Stimulated activated CD4-positive, alpha-beta T cell treated with anti-CD3 and anti-CD28 coated beads, Interleukin-2, amount 100 ng/mL, for 24 hours (primary cell): ENCODE measurements around the gene GRM8.

Experiments
- DNase-seq, 2 donors: peaks; one replicate each; pipeline ENCODE4 v3.0.0-alpha.2; 2020

The GRM8 gene

DNA sequence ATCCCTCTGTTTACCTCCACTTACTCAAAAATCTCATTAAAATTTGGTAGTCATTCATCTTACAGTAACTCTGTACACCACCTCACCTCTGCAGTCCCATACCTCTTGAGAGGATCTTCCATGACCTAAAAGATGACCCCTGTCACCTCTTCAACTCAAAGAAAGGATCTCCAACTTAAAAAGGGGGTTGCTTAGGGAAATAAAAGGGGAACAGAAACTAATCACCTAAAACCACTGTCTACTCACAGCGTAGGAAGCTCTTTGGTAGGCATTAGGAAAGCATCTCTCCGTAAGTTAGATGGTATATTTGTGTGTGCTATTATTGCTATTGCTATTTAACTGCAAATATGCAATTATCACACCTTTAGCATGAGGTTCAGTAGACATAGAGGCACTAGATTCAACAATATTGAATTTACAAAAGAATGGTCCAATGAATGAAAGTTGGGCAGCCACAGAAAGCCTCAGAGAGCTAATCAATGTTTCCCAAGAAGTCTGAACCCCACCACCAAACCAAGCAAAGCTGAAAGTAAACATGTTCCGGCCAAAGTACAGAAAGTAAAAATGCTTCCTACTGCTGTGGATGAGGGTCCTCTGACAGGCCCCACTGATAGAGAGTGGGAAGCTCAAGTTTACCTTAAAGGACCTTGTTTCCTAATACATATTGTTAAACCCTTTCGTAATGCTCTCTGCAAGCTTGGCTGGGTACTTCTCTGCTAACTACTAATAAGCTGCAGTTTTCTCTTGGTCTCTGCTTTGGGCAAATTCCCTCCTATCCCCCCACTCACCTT, 105.8 kb downstream of the GRM8 start:
- DNase-seq: no peak

DNA sequence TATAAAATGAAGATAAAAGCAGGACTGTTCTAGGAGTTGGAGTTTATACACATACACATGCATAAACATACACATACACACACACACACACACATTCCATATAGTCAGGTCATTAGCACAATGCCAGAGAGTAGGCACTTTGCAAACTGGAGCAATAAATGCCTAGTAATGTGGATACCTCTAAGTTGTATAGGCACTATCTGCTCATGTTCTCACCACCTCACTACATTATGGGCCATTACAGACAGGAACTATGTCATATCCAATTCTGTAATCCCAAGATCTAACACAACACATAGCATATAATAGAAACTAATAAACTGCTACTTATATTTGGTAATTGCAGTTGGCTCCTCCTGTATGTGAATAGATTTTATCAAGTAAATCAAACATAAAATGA, 115.6 kb downstream of the GRM8 start:
- no peak for DNase-seq

DNA sequence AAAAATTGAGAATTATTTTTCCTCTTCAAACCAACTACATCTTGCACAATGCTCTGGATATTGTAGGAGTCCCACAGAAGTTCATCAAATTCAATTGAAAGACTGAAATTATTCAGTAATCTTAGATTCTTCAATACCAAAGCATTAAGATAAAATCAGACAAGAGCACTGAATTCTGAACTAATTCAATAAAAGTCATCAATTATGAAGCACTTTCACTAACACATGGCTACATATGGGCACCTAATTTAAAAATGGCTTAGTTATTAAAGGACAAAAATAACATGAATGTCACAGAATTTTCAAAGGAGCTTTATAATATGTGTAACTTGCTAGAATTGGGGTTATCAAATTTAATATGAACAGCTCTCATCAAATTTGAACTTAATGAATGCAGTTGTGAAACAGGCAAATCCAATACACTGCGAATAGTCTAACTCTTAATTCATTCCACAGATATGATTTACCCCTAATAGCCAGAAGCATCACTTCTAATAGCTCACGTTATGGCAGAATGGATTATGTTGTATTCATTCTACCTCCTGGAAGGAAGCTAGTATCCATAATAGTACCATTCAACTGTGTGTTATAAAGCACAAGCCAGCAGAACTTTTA, 116.8 kb downstream of the GRM8 start:
- DNase-seq: no peak

DNA sequence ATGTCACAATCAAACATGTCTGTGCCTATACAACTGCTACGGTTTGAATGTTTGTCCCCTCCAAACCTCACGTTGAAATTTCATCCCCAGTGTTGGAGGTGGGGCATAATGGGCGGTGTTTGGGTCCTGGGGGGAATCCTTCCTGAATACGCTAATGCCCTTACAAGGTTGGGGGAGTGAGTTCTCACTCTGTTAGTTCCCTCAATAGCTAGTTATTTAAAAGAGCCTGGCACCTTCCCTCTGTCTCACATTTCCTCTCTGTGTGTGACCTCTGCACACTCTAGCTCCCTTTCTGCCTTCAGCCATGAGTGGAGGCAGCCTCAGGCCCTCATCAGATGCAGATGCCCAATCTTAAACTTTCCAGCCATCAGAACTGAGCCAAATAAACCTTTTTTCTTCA, 129.5 kb downstream of the GRM8 start:
- DNase-seq: no peak

DNA sequence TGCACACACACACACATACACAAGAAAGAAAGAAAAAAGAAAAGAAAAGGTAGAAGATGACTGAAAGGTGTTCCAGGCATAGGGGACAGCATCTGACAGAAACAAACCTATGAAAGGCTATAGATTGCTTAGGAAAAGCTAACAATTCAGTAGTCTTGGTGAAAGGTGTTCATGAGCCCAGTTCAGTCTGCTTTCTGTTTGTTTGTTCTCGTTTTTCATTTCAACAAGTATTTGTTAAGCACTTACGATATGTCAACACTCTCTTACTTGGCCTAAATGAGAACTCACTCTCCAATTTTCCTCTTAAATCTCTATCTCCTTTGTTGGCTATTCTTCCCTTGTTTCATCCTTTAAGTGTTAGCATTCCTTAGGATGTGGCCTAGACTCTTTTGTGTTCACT, 133.2 kb downstream of the GRM8 start:
- DNase-seq: no peak

DNA sequence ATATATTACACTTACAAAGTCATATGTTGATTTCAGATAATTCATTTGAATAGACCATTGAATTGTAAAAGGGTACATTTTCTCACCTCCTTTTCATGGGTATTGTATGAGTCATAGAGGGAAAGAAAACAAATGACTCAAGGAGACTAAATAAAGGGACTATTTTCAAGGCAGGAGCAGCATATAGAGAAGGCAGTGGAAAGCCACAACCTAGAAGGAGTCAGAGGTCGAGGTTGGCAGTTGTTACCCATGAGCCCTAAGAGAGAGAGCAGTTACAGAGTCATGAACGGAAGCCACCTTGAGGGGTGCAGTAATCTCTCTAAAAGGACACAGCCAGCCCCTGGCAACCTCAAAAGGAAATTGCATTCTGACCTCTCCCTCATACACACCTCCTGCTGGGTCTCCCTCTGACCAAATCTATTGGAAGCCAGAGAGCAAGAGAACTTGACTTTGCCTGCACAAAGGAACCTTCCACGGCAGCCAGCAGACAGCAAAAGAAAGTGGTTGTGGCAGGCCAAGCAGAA, 137.9 kb downstream of the GRM8 start:
- no peak for DNase-seq

DNA sequence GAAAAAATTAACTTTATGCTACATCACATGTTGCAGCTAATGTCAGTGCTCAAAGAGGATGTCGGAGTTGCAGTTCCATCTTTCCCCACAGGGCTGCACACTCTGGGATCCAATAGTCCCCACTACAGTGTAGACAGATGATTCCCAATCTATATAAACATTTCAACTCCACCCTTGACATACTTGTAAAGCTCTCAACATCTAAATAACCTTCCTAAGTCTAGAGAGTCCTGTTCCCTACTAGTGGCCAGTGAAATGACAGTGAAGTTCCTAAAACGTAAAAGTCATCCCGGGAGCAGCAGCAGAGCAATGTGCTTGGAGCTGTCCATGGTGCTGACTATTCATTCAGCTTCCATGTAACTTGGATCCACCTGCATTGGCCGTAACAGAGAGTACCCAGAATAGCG, 145.1 kb downstream of the GRM8 start:
- DNase-seq: peak; percentile 14 to 33

DNA sequence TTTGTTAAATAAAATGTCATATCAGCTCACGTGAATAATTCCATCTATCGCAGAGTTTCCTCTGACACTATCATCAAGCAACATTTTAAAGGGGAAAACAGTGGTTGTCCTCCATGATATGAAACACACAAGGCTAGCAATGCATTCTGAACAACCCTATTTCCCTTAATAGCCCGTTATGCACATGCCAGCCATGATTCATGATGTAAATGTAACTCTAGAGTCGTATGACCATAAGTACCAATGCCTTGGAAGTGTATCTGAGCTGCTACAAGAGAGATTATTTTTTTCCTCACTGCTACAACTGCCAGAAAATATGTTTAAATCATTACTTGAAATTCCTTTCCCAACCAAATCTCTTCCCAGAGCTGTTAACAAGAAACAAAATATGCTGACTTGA, 159.4 kb downstream of the GRM8 start:
- no peak for DNase-seq

DNA sequence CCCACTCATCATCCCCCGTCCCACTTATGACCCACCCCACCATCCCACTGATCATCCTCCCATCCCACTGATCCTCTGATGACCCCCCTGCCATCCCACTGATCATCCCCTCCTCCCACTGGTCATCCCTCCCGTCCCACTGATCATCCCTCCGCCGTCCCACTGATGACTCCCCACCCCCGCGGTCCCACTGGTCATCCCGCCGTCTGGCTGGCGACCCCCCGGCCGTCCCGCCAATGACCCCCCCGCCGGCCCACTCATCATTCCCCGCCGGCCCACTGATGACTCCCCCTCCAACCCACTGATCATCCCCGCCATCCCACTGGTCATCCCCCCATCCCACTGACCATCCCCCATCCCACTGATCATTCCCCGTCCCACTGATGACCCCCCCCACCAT, 161.1 kb downstream of the GRM8 start:
- no peak for DNase-seq

DNA sequence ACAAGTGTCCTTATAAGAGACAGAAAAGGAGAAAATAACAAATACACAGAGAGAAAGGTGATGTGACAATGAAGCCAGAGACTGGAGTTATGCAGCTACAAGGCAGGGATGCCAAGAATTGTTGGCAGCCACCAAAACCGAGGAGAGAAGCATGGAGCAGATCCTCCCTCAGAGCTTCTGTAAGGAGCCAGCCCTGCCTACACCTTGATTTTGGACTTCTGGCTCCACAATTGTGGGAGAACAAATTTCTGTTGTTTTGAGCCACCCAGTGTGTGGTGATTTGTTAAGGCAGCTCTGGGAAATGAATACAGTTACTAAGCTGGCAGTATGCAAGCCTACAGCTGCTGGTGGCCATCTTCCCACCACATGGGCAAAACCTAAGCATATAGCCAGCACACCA, 163.6 kb downstream of the GRM8 start:
- DNase-seq: no peak

DNA sequence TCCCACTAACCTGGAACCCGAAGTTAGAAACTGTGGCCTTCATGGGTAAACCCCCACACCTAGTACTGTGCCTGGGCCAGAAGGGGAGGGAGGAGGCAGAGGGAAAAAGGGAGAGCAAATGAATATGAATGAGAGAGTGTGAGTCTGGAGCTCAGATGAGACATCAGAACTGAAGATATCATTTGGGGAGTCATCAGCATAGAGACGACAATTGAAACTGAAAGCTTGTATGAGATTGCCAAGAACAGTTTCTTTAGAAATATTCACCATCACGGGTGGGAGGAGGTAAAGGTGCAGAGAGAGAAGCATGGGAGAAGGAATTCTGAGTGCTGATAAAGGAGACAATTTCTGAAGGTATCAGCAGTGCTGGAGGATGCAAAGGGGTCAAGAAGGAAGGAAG, 171.2 kb downstream of the GRM8 start:
- DNase-seq: no peak

DNA sequence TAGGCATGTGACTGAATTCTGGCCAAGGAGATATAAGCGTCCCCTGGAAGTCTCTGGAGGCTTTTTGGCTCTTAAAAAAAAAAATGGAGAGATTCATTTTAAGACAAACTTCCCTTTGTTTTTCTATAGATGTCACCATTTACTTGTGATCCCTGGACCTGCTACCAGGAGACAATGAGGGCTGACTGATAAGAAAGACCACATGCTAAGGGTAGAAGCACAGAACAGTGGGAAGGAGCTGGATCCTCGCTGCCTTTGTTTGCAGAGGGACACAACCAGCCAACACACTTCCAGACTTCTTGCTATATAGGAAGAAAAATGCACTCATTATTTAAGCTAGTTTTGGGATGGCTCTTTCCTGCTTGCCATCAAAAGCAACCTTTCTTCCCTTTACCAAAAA, 172.2 kb downstream of the GRM8 start:
- DNase-seq: no peak

DNA sequence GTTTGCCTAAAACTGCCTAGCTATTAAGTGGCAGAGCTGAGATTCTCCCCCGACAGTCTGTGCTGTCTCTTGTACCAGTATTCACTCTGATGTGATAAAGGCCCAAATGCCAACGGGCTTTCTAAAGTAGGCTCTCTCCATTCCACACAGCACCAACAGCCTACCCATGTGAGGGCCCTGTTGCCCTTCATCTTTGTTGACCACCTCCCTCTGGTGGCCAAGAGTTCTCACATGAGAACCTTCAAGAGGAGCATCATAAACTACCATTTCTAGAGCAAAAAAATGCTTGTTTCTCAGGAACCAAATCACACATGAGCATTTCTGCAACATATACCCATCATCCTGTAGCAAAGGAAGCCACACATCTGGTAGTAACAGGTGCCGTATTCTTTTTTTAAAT, 185.8 kb downstream of the GRM8 start:
- DNase-seq: no peak

DNA sequence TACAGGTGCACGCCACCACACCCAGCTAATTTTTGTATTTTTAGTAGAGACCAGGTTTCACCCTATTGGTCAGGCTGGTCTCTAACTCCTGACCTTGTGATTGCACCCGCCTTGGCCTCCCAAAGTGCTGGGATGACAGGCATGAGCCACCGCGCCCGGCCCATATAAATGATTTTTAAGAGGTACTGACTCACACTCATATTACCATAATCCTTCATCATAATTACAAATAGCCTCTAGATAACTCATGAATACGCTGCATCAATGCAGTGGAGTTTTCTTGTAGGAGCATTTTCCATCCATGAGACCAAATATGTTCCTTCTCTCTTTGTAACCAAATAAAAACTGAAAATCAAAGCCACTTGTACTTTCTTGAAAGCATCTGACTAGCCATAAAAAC, 193.3 kb downstream of the GRM8 start:
- DNase-seq: no peak

DNA sequence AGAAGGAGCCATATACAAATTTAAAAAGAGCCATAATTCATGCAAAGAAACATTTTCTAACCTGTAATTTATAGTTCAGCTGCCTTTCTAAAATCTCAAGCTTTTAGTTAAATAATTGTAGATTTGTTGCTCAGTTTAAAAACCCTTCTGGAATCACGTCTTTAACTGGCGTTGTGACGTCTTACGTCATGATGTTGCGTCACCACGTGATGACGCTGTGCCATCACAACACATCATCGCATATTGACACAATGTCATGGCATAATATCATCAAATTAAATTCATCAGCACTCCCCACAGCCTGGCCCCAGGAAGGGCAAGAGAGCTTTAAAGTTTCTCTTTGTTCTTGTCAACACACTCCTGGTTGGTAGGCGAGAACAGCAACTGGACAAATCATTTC, 194.8 kb downstream of the GRM8 start:
- no peak for DNase-seq

DNA sequence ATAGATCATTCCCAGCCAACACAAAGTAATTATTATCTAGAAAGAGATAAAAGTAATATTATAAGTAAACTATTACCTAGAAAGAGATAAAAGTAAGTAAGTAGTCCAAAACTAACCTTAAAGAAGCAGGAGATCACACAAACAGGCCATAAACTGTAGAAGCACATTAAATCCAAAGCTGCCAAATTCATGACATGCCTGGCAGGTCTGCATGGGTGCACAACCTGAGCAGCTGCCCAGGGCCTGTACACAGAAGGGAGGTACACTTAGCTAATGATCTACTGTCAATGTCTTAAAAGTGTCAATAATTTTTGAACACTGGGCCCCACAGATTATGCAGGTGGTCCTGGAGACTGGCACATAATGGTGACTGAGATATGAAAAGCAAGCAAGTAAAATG, 196.5 kb downstream of the GRM8 start:
- DNase-seq: no peak

DNA sequence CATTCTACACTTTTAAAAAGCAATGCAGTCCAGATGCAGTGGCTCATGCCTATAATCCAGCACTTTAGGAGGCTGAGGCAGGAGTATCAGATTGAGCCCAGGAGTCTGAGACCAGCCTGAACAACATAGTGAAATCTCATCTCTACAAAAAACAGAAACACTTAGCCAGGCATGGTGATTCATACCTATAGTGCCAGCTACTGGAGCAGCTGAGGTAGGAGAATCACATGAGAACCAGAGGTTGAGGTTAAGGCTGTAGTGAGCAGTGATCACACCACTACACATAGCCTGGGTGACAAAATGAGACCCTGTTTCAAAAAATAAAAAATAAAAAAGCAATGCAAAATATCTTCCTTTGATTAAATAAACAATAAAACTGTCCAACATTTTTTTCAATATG, 205.2 kb downstream of the GRM8 start:
- no peak for DNase-seq

DNA sequence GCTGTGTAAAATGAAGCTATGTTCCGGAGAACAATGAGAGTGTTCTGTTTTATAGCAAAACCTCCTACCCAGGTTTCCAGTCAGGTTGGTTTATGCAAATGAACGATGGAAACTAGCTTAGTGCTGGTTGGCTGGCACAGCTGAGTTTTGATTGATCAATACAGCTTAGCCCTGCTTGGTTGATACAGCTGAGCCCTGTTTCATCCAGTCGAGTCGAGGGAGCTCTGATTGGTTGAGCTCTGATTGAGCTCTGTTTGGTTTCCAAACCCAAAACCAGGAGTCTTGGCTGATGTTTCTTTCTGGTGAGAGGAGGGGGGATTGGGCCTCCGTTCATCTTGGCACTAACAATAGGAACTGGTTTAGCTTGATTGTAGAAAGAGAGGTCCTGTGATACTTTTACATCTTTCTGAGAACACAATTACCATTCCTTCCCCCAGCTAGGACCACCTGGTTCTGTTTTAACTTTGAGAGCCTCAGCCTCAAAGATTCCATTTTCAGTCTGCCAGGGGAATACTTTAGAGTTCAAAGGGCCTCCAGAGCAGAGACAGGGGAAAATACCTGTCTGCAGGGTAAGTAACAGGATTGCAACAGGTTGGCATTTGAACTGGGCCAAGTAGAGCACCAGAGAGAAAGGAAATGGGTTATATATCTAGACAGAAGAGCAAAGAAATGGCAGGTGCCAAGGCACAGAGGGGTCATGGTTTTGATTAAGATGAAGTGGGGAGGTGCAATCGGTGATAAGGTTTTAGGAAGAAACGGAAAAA, 210.9 kb downstream of the GRM8 start:
- DNase-seq: no peak

DNA sequence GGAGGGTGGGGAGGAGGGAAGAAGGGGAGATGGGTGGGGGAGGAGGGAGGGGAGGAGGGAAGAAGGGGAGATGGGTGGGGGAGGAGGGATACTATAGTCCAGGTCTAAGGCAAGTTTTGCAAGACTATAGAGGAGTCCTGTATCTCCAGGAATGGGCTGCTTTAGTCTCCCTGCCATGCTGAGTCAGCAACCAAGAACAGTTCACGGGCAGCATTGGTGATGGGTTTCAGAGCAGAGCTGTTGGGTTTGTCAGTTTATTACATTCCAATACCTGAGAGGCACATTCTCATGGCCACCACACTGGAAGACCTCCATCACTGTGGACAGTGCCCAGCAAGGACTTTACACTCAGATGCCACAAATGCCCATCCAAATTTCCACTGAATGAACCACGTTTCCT, 212.7 kb downstream of the GRM8 start:
- no peak for DNase-seq

DNA sequence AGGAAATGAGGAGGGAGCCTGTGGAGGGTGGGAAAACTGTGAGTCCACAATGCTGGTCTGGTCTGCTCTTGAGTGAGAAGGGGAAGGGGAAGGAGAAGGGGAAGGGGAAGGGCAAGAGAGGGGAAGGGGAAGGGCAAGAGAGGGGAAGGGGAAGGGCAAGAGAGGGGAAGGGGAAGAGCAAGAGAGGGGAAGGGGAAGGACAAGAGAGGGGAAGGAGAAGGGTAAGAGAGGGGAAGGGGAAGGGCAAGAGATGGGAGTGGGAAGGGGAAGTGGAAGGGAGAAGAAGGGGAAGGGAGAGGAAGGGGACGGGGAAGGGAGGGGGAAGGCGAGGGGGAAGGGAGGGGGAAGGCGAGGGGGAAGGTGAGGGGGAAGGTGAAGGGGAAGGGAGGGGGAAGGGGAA, 213.2 kb downstream of the GRM8 start:
- DNase-seq: no peak

DNA sequence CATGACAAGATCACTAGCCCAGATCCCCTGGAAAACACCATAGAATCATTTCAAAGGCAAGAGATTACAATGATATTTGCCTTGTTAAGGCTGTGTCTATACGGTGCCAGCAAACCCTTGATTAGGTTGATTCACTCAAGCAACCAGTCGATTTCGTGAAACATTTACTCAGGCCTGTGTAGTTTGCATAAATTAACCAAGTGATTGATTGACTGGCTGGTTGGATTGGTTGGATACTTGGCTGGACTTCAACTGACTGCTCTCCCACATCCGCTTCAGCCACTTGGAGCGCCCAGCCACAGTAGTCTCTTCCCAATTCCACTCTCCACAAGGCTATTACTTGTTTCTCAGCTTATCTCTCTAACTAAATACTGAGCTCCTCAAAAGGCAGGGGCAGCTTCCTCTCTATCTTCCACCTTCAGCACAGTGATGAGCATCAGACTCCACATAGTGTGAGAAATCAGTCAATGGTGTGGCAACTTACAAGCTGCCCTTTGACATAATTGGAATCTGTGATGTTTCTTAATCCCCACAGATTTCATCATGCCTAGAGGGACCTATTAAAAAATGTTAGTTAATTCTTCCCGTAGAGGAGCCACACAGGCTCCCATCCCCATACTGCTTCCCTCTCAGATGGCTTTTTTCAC, 217.4 kb downstream of the GRM8 start:
- no peak for DNase-seq

DNA sequence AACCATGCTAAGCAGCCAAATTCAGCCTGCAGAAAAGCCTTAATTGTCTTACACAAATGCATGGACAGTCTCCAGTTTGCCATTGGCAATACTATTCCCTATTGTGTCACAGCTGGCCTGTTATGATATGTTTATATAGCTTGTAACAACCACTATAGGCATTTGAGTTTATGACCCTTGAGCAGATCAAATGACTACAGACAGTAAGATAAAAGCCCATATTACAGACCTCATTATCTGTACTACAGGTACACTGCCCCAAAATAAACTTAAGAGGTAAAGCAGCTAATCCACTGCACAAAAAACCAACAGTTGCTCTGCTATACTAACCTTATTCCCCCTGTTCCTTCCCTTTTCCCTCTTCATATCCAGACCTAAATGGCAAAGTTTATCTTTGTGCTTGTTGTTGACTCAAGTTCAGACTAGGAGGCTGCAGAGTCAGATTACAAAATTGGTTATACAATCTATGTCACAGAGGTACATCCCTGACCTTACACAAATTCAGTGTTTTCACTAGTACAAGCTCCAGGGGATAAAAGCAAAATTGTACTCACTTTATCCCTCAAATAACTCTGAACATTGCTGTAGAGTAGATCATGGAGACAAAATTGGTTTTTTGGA, 218.4 kb downstream of the GRM8 start:
- no peak for DNase-seq

DNA sequence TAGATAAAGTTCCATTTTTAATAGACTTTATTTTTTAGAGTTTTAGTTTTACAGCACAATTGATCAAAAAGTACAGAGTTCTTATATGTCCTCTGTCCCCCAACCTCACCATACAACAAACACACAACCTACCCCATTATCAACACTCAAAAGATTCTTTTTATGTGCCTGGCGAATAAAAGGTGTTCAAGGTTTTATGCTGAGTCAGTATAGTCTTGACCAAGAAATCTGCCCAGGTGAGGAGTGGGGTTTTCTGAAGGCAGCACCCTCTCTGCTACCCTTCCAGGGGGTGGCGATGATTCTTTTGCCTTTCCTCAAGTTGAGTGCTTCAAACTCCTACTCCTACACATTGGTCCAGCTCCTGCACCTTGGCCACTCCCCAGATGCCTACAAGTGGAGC, 222.9 kb downstream of the GRM8 start:
- DNase-seq: no peak
